HCT116 (cell line): ENCODE data around the gene CAMSAP3. TPM values are rescaled to one million over a fixed set of nuclear protein-coding genes. Genes with fewer than 3 reads are reported as not detected.

Experiments used
- ATAC-seq: fragments of 200-7000 bp; cut with Tn5 transposase; 2 replicates; pipeline ENCODE4 v1.9.1; 2020; ENCODE audit warnings: mild to moderate bottlenecking, moderate library complexity
- BruUV-seq: library from RNA; stranded (reverse); fragments of 400-500 nt; replicated peaks from 2 replicates; lab custom pipeline; 2021; lab: Mats Ljungman, UMichigan
- CTCF ChIA-PET: fragments of 300-600 bp; sonication (Branson Sonifier 250); formaldehyde crosslinking; loops from one replicate; lab custom pipeline; 2021; ENCODE audit warnings: antibody characterized with exemption; lab: Charles Lee
- POLR2A ChIA-PET: fragments of 300-600, 350-600 bp; sonication (Branson Sonifier 250); formaldehyde crosslinking; loops from one replicate; lab custom pipeline; 2021; ENCODE audit warnings: antibody characterized with exemption; lab: Charles Lee
- RAD21 ChIA-PET, 2 experiments: fragments of 300-600 bp; sonication (Branson Sonifier 250); formaldehyde crosslinking; loops; one replicate each; lab custom pipeline; 2023; ENCODE audit warnings: low total read pairs in 2 of 2; ENCODE audit not compliant: uncharacterized antibody in 2 of 2, unreplicated experiment in 2 of 2, low non-redundant PET in 1 of 2; lab: Charles Lee
- DNase-seq: peaks from one replicate; pipeline ENCODE4 v3.0.0-alpha.2; 2010; ENCODE audit warnings: low read depth, low spot score
- H2AFZ ChIP-seq: fragments of 200-600 bp; shearing (Covaris generic), sonication (generic); 2 replicates; pipeline ENCODE4 v1.6.1; 2017; ENCODE audit warnings: low read depth, mixed run types, mixed read lengths, antibody characterized with exemption, low read length; ENCODE audit not compliant: poor library complexity, severe bottlenecking
- H3K27ac ChIP-seq: 2 replicates; pipeline ENCODE4 v1.5.1; 2012; ENCODE audit warnings: low read depth, low read length
- H3K27me3 ChIP-seq: fragments of 200-600 bp; sonication (generic); 2 replicates; pipeline ENCODE4 v1.6.1; 2016; ENCODE audit warnings: mixed run types, low read length, mixed read lengths; ENCODE audit not compliant: insufficient read depth
- H3K36me3 ChIP-seq, 2 experiments: fragments of 200-500 bp in 1 of 2; fragments of 200-600 bp in 1 of 2; sonication (Bioruptor generic) in 1 of 2; sonication (generic) in 1 of 2; 2 replicates each; pipeline versions ENCODE4 v1.5.1 to v1.6.1; 2014 to 2016; ENCODE audit warnings: low read length in 2 of 2, inconsistent platforms in 1 of 2, mixed read lengths in 1 of 2, mixed run types in 1 of 2; ENCODE audit not compliant: insufficient read depth in 2 of 2, control insufficient read depth in 1 of 2
- H3K4me1 ChIP-seq, 2 experiments: fragments of 200-600 bp in 1 of 2; sonication (generic) in 1 of 2; 2 replicates each; pipeline versions ENCODE4 v1.5.1 to v1.6.1; 2012 to 2017; ENCODE audit warnings: low read length in 2 of 2, inconsistent platforms in 1 of 2, mild to moderate bottlenecking in 1 of 2, mixed read lengths in 1 of 2, mixed run types in 1 of 2, moderate library complexity in 1 of 2; ENCODE audit not compliant: insufficient read depth in 2 of 2, control insufficient read depth in 1 of 2
- H3K4me2 ChIP-seq: fragments of 200-600 bp; sonication (generic); 2 replicates; pipeline ENCODE4 v1.6.1; 2017; ENCODE audit warnings: mixed run types, low read length, mixed read lengths
- H3K4me3 ChIP-seq, 2 experiments: fragments of 200-600 bp in 1 of 2; sonication (generic) in 1 of 2; replicated peaks in 1 of 2; 2 replicates each; pipeline ENCODE4 v1.5.1; 2011 to 2016; ENCODE audit warnings: low read length in 2 of 2, control low read depth in 1 of 2, low read depth in 1 of 2, mild to moderate bottlenecking in 1 of 2, mixed read lengths in 1 of 2, mixed run types in 1 of 2
- H3K79me2 ChIP-seq: fragments of 200-600 bp; sonication (generic); 2 replicates; pipeline ENCODE4 v1.6.1; 2017; ENCODE audit warnings: mild to moderate bottlenecking, mixed run types, low read length, moderate library complexity, mixed read lengths; ENCODE audit not compliant: insufficient read depth
- H3K9ac ChIP-seq: fragments of 200-600 bp; sonication (generic); 2 replicates; pipeline ENCODE4 v1.6.1; 2016; ENCODE audit warnings: low read length, mixed read lengths
- H3K9me2 ChIP-seq: fragments of 200-600 bp; sonication (generic), shearing (Covaris generic); 2 replicates; pipeline ENCODE4 v1.6.1; 2017; ENCODE audit warnings: mixed run types, mild to moderate bottlenecking, moderate library complexity; ENCODE audit not compliant: insufficient read depth
- H3K9me3 ChIP-seq, 2 experiments: fragments of 200-500 bp in 1 of 2; fragments of 200-600 bp in 1 of 2; sonication (Bioruptor generic) in 1 of 2; sonication (generic) in 1 of 2; 2 replicates each; pipeline ENCODE4 v1.6.1; 2014 to 2017; ENCODE audit warnings: low read length in 2 of 2, mixed read lengths in 2 of 2, inconsistent platforms in 1 of 2, low read depth in 1 of 2, mild to moderate bottlenecking in 1 of 2, mixed run types in 1 of 2, moderate library complexity in 1 of 2; ENCODE audit not compliant: control insufficient read depth in 1 of 2, insufficient read depth in 1 of 2
- H4K20me1 ChIP-seq: fragments of 200-600 bp; sonication (generic), shearing (Covaris generic); 2 replicates; pipeline ENCODE4 v1.6.1; 2017; ENCODE audit warnings: mixed run types, mild to moderate bottlenecking, moderate library complexity; ENCODE audit not compliant: insufficient read depth
- CBX3 ChIP-seq: IDR thresholded peaks from 2 replicates; pipeline ENCODE4 v1.6.1; 2012; ENCODE audit warnings: low read depth
- POLR2AphosphoS5 ChIP-seq: IDR thresholded peaks from 2 replicates; pipeline ENCODE4 v1.6.1; 2011; ENCODE audit warnings: mild to moderate bottlenecking, low read depth, low read length, moderate library complexity
- SIN3A ChIP-seq: IDR thresholded peaks from 2 replicates; pipeline ENCODE4 v1.6.1; 2012; ENCODE audit warnings: low read depth
- TCF7L2 ChIP-seq: IDR thresholded peaks from 2 replicates; pipeline ENCODE4 v1.7.0; 2011; ENCODE audit warnings: borderline replicate concordance, inconsistent platforms; ENCODE audit not compliant: insufficient read depth, insufficient read length; ENCODE audit errors: extremely low read depth
- YY1 ChIP-seq: IDR thresholded peaks from 2 replicates; pipeline ENCODE4 v1.6.1; 2011; ENCODE audit warnings: low read length, low read depth, moderate library complexity, mild to moderate bottlenecking; ENCODE audit not compliant: insufficient replicate concordance; ENCODE audit errors: extremely low read depth
- intact Hi-C: fragments of 100-400 bp; cut with micrococcal nuclease; formaldehyde crosslinking; loops from 2 replicates; pipeline ENCODE4 v1.10.0; 2022
- total RNA-seq: library from RNA; stranded (reverse); gene quantifications from one replicate; pipeline ENCODE4 v1.2.1, GENCODE V29; 2021; ENCODE audit not compliant: unreplicated experiment
- TF ChIP-seq, protein P1 (sequence below): IDR thresholded peaks from 2 replicates; pipeline ENCODE4 v1.6.1; 2012; ENCODE audit warnings: low read depth
- TF ChIP-seq, protein P2 (sequence below): IDR thresholded peaks from 2 replicates; pipeline ENCODE4 v1.6.1; 2011; ENCODE audit warnings: mild to moderate bottlenecking, low read length, moderate library complexity; ENCODE audit not compliant: insufficient replicate concordance; ENCODE audit errors: extremely low read depth
- TF ChIP-seq, protein P3 (sequence below), 3 experiments: fragments of 200-600 bp in 1 of 3; sonication (generic) in 1 of 3; IDR thresholded peaks in 2 of 3; conservative IDR thresholded peaks in 1 of 3; 2 replicates each; pipeline ENCODE4 v1.5.1; 2012 to 2017; ENCODE audit warnings: low read depth in 2 of 3, low read length in 2 of 3, antibody characterized with exemption in 1 of 3, borderline replicate concordance in 1 of 3, control low read depth in 1 of 3, mild to moderate bottlenecking in 1 of 3, mixed read lengths in 1 of 3, mixed run types in 1 of 3, moderate library complexity in 1 of 3; ENCODE audit not compliant: insufficient read depth in 1 of 3

The CAMSAP3 gene
- total RNA-seq, 1 experiment from 2014 or later, result 24.0 TPM

DNA sequence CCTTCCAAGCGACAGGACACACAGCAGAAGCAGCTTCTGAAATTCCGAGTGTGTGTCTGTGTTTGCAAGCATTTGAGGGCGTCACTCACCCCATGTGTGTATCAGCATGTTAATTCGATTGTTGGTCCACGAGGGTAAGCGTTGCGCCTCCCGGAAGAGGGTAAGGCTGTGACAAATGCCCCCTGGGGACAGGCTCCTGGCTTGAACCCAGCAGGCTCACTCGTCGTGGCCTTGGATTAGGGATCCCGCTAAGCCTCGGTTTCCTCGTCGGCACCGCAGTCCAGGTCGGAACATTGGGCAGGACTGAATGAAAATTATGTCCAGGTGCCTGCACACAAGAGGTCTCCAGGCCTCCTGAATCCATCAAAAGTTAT lies 40.6 kb downstream of the CAMSAP3 start:
- ChIA-PET POLR2A (no interaction called here), RAD21 (no interaction called here)
- BruUV-seq, result no TSS peak
- intact Hi-C loops, result no loop called here
- Histone ChIP-seq H3K27ac (peak overlapping the region; percentile 84; the same call in 1 of the 2 replicates), H3K4me2 (peak overlapping the region; percentile 93; the same call in 1 of the 2 replicates), H3K9ac (no peak overlapping the region), H3K27me3 (no peaks in the 10 kb centered on the region), H3K9me3 (peaks cover 0 to 4% of the 10 kb centered on the region in 2 experiments; a peak in 1 of 4 replicates), H3K36me3 (no peaks in the 10 kb centered on the region), H3K9me2 (no peaks in the 10 kb centered on the region), H2AFZ (no peak overlapping the region), H3K4me1 (peaks cover 8 to 14% of the 10 kb centered on the region in 2 experiments; a peak in 3 of 4 replicates), H3K79me2 (peaks cover 26% of the 10 kb centered on the region), H3K4me3 (no peak overlapping the region)
- no peak for DNase-seq
- no peak for ATAC-seq
- TF ChIP-seq, protein P1, sequence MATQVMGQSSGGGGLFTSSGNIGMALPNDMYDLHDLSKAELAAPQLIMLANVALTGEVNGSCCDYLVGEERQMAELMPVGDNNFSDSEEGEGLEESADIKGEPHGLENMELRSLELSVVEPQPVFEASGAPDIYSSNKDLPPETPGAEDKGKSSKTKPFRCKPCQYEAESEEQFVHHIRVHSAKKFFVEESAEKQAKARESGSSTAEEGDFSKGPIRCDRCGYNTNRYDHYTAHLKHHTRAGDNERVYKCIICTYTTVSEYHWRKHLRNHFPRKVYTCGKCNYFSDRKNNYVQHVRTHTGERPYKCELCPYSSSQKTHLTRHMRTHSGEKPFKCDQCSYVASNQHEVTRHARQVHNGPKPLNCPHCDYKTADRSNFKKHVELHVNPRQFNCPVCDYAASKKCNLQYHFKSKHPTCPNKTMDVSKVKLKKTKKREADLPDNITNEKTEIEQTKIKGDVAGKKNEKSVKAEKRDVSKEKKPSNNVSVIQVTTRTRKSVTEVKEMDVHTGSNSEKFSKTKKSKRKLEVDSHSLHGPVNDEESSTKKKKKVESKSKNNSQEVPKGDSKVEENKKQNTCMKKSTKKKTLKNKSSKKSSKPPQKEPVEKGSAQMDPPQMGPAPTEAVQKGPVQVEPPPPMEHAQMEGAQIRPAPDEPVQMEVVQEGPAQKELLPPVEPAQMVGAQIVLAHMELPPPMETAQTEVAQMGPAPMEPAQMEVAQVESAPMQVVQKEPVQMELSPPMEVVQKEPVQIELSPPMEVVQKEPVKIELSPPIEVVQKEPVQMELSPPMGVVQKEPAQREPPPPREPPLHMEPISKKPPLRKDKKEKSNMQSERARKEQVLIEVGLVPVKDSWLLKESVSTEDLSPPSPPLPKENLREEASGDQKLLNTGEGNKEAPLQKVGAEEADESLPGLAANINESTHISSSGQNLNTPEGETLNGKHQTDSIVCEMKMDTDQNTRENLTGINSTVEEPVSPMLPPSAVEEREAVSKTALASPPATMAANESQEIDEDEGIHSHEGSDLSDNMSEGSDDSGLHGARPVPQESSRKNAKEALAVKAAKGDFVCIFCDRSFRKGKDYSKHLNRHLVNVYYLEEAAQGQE, result no peak
- TF ChIP-seq, all 23 proteins: peak for 0
- CTCF ChIA-PET, result interaction anchor here (1.3 kb wide), 1 partner anchor 68 kb away, joined by 7 read pairs; no protein-coding TSS in a partner anchor
- no peaks in the 10 kb centered on the region for H4K20me1 ChIP-seq

DNA sequence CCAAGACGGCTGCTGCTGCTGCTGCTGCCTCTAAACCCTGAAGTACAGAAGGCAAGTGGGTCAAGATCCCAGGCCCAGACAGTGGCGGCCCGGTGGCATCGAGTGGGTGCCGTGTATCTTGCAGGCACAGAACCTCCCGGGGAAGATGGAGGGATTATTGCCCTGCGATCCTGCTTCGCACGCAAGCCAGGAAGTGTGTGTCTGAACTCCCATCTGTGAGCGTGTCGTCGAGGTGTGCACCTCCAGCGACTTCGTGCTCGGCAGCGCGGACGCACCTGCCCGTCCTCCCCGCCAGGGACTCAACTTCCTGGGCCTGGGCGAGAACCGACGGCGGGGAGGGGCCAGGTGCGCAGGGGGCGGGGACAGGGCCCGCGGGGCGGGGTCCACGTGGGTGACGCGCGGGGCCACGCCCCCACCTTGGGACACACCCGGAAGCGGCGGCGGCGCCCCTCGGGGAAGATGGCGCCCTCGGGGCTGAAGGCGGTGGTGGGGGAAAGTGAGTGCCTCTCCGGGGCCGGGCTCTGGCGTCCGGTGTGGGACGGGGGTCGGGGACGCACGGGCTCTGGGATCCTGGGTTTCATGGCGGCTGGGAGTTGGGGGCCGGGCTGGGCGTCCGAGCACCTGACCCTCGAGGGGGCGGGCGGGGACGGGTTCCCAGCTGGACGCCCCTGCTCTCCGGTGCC lies 41.2 kb downstream of the CAMSAP3 start, which contains the start of gene STXBP2:
TSS of gene STXBP2 (plus strand) at position 420 of the 683 bp plus-strand sequence. CDS start at position 460, 40 bp downstream.
- ATAC-seq (peak; percentile 91), DNase-seq (peak; percentile 76)
- Histone ChIP-seq H3K9me3 (peaks cover 0 to 4% of the 10 kb centered on the region in 2 experiments; a peak in 1 of 4 replicates), H3K4me3 (peak within 1 kb of the TSS; percentile 94 to 97), H4K20me1 (no peaks in the 10 kb centered on the region), H3K4me1 (peaks cover 8 to 14% of the 10 kb centered on the region in 2 experiments; a peak in 3 of 4 replicates), H3K9ac (peak within 1 kb of the TSS; percentile 92), H3K27ac (peak within 1 kb of the TSS; percentile 84), H3K79me2 (peaks cover 20% of the 10 kb centered on the region), H2AFZ (no peak within 1 kb of the TSS), H3K9me2 (no peaks in the 10 kb centered on the region), H3K36me3 (no peaks in the 10 kb centered on the region), H3K27me3 (no peaks in the 10 kb centered on the region), H3K4me2 (peak within 1 kb of the TSS; percentile 93)
- ChIA-PET POLR2A (interaction anchor here (1.6 kb wide), 1 partner anchor 8 kb away, joined by 6 read pairs; the partner anchor contains the start of genes PET100 and XAB2), CTCF (interaction anchor here (1.1 to 1.5 kb wide), 3 partner anchors 44 to 217 kb away, joined by 3 to 6 read pairs (median 5); partner anchors contain the start of gene TRAPPC5), RAD21 (no interaction called here)
- intact Hi-C loops, result no loop called here
- no TSS peak for BruUV-seq
- TF ChIP-seq POLR2AphosphoS5 (peak; percentile 81), SIN3A (peak; percentile 47; the same call in 1 of the 2 replicates), TCF7L2 (no peak), CBX3 (peak; percentile 100), YY1 (peak; percentile 92)
- TF ChIP-seq, protein P2, sequence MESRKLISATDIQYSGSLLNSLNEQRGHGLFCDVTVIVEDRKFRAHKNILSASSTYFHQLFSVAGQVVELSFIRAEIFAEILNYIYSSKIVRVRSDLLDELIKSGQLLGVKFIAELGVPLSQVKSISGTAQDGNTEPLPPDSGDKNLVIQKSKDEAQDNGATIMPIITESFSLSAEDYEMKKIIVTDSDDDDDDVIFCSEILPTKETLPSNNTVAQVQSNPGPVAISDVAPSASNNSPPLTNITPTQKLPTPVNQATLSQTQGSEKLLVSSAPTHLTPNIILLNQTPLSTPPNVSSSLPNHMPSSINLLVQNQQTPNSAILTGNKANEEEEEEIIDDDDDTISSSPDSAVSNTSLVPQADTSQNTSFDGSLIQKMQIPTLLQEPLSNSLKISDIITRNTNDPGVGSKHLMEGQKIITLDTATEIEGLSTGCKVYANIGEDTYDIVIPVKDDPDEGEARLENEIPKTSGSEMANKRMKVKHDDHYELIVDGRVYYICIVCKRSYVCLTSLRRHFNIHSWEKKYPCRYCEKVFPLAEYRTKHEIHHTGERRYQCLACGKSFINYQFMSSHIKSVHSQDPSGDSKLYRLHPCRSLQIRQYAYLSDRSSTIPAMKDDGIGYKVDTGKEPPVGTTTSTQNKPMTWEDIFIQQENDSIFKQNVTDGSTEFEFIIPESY, result no peak
- TF ChIP-seq, protein P3, sequence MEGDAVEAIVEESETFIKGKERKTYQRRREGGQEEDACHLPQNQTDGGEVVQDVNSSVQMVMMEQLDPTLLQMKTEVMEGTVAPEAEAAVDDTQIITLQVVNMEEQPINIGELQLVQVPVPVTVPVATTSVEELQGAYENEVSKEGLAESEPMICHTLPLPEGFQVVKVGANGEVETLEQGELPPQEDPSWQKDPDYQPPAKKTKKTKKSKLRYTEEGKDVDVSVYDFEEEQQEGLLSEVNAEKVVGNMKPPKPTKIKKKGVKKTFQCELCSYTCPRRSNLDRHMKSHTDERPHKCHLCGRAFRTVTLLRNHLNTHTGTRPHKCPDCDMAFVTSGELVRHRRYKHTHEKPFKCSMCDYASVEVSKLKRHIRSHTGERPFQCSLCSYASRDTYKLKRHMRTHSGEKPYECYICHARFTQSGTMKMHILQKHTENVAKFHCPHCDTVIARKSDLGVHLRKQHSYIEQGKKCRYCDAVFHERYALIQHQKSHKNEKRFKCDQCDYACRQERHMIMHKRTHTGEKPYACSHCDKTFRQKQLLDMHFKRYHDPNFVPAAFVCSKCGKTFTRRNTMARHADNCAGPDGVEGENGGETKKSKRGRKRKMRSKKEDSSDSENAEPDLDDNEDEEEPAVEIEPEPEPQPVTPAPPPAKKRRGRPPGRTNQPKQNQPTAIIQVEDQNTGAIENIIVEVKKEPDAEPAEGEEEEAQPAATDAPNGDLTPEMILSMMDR (IDR thresholded peaks at IDR 0.05 in 2 of 3, conservative IDR thresholded peaks at IDR 0.05 in 1 of 3; ENCODE audit: borderline replicate concordance in 1 of 3, insufficient read depth in 1 of 3, low read depth in 2 of 3, low read length in 2 of 3), result peak in 1 of 3 experiments; percentile 22; a peak in 1 of 6 replicates
